Mesothelial cell of epicardium (in vitro differentiated cells): ENCODE data around the gene CELA3B. TPM values are rescaled to one million over a fixed set of nuclear protein-coding genes. Genes with fewer than 3 reads are reported as not detected.
A peak's percentile ranks its signal among the peaks of the same experiment; 100 is the strongest.

Source experiments
- DNase-seq, 2 experiments: peaks; one replicate each; pipeline ENCODE4 v3.0.0; 2021; ENCODE audit warnings: low spot score in 2 of 2; ENCODE audit not compliant: unreplicated experiment in 2 of 2
- H3K27ac Mint-ChIP-seq: 2 replicates; pipeline ENCODE4 v1.8.0; 2021; ENCODE audit warnings: mixed read lengths
- H3K27me3 Mint-ChIP-seq: 2 replicates; pipeline ENCODE4 v1.8.0; 2021; ENCODE audit warnings: low read depth, mixed read lengths
- H3K36me3 Mint-ChIP-seq: 2 replicates; pipeline ENCODE4 v1.8.0; 2021; ENCODE audit warnings: mixed read lengths
- H3K4me1 Mint-ChIP-seq: 2 replicates; pipeline ENCODE4 v1.8.0; 2021; ENCODE audit warnings: mixed read lengths
- H3K4me3 Mint-ChIP-seq: 2 replicates; pipeline ENCODE4 v1.8.0; 2021; ENCODE audit warnings: mild to moderate bottlenecking, moderate library complexity, mixed read lengths
- H3K9me3 Mint-ChIP-seq: 2 replicates; pipeline ENCODE4 v1.8.0; 2021; ENCODE audit warnings: mixed read lengths
- CTCF ChIP-seq: fragments of 200-600 bp; sonication (generic); IDR thresholded peaks from one replicate; pipeline ENCODE4 v1.5.0; 2021; ENCODE audit warnings: antibody characterized with exemption; ENCODE audit not compliant: unreplicated experiment
- total RNA-seq: library from RNA; stranded (reverse); gene quantifications from 3 replicates; pipeline ENCODE4 v1.2.1, GENCODE V29; 2021

CELA3B gene
- total RNA-seq, 1 donor from 2014 or later, result not detected

GRCh38 chr1:21951226-21951870, 25.5 kb upstream of the CELA3B start:
- Mint-ChIP-seq H3K9me3 (no peaks in the 10 kb centered on the region), H3K4me1 (peaks cover 5% of the 10 kb centered on the region), H3K4me3 (no peak overlapping the region), H3K27me3 (no peaks in the 10 kb centered on the region), H3K27ac (no peak overlapping the region), H3K36me3 (no peaks in the 10 kb centered on the region)
- no peak for DNase-seq
- no peak for TF ChIP-seq CTCF

- no peak overlapping the region for H3K4me3 Mint-ChIP-seq
- no peak for TF ChIP-seq CTCF
- no peak for DNase-seq
- no peaks in the 10 kb centered on the region for H3K9me3 Mint-ChIP-seq
- H3K27me3 Mint-ChIP-seq, result no peaks in the 10 kb centered on the region
- no peak overlapping the region for H3K27ac Mint-ChIP-seq
- H3K36me3 Mint-ChIP-seq, result no peaks in the 10 kb centered on the region
- H3K4me1 Mint-ChIP-seq, result peaks cover 16% of the 10 kb centered on the region
These were observed 23.9 kb upstream of the CELA3B start for GRCh38 chr1:21952786-21953520.

- peaks cover 16% of the 10 kb centered on the region for H3K4me1 Mint-ChIP-seq
- no peaks in the 10 kb centered on the region for H3K9me3 Mint-ChIP-seq
- DNase-seq, result no peak
- H3K27me3 Mint-ChIP-seq, result no peaks in the 10 kb centered on the region
- H3K27ac Mint-ChIP-seq, result no peak overlapping the region
- no peaks in the 10 kb centered on the region for H3K36me3 Mint-ChIP-seq
- no peak overlapping the region for H3K4me3 Mint-ChIP-seq
- no peak for TF ChIP-seq CTCF
These were observed 21.8 kb upstream of the CELA3B start for GRCh38 chr1:21955058-21955457.

- peaks cover 16% of the 10 kb centered on the region for H3K4me1 Mint-ChIP-seq
- H3K27me3 Mint-ChIP-seq, result no peaks in the 10 kb centered on the region
- DNase-seq, result no peak
- no peak overlapping the region for H3K4me3 Mint-ChIP-seq
- no peaks in the 10 kb centered on the region for H3K36me3 Mint-ChIP-seq
- no peaks in the 10 kb centered on the region for H3K9me3 Mint-ChIP-seq
- H3K27ac Mint-ChIP-seq, result no peak overlapping the region
- no peak for TF ChIP-seq CTCF
These were observed 21.1 kb upstream of the CELA3B start for GRCh38 chr1:21955501-21956281.

- Mint-ChIP-seq H3K9me3 (no peaks in the 10 kb centered on the region), H3K36me3 (no peaks in the 10 kb centered on the region), H3K27me3 (no peaks in the 10 kb centered on the region), H3K4me3 (no peak overlapping the region), H3K4me1 (peaks cover 16% of the 10 kb centered on the region), H3K27ac (peak overlapping the region; percentile 47)
- no peak for DNase-seq
- no peak for TF ChIP-seq CTCF
These were observed 19.9 kb upstream of the CELA3B start for GRCh38 chr1:21956720-21957552.
